HG03565 (cell line): ENCODE data around the gene TECPR1.

Source experiments
- ATAC-seq: cut with Tn5 transposase; IDR thresholded peaks from one replicate; pipeline ENCODE4 v1.9.1; 2021; ENCODE audit warnings: mild to moderate bottlenecking, moderate library complexity; ENCODE audit not compliant: unreplicated experiment

Gene TECPR1

DNA sequence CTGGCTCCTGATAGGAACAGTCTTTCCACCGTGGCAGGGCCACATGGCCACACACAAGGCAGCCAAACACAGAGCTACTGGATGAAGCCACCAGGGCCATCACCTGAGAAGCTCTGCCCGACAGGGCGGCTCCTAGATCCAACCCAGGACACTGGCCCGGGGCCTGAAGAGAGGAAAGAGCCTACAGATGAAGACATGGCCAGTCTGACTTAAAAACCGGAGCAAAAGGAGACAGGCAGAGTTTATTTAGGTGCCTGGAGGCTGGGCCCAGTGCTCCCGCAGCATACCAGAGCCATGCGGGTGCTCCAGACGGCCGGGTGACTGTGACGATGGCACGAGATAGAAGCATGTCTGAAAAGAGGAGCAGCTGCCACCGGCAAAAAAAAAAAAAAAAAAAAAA, 3.9 kb downstream of the TECPR1 start:
- no peak for ATAC-seq

DNA sequence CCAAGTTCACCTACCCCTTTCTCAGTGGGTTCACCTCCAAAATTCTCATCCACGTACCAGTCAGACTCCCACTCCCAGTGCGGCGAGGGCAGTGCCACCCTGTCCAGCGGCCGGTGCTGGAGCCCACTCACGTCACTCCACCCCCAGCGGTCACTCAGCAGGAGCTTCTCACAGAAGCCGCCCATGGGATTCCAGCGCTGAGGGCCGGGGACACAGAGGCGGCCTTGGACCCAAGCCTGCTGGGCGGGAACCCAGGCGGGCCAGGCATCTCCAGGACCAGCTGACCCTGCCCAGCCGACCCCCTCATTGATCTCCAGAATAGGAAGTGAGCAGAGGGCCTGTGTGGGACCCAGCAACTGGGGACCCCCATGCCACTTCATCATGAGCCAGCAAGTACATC, 7.2 kb downstream of the TECPR1 start:
- ATAC-seq: no peak

DNA sequence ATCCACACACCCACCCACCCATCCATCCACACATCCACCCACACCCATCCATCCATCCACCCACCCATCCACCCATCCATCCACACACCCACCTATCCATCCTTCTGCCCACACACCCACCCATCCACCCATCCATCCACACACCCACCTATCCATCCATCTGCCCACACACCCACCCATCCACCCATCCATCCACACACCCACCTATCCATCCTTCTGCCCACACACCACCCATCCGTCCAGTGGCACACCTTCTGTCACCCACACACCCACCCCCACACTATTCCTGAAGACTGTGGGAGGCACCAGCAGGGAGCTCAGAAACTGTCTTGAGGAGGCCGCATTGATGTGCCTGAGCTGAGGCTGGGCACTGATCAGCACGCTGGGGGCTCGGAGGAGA, 9.1 kb downstream of the TECPR1 start:
- no peak for ATAC-seq

DNA sequence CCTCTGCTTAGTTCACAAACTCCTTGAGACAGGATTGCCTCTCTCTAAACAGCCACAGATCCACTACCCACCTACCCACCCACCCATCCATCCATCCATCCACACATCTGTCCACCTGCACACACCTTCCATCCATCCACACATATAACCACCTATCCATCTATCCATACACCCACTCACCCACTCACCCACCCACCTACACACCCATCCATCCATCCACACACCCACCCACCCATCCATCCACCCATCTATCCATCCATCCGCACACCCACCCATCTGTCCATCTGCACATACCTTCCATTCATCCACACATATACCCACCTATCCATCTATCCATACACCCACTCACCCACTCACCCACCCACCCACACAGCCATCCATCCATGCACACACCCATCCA, 9.7 kb downstream of the TECPR1 start:
- ATAC-seq: no peak

DNA sequence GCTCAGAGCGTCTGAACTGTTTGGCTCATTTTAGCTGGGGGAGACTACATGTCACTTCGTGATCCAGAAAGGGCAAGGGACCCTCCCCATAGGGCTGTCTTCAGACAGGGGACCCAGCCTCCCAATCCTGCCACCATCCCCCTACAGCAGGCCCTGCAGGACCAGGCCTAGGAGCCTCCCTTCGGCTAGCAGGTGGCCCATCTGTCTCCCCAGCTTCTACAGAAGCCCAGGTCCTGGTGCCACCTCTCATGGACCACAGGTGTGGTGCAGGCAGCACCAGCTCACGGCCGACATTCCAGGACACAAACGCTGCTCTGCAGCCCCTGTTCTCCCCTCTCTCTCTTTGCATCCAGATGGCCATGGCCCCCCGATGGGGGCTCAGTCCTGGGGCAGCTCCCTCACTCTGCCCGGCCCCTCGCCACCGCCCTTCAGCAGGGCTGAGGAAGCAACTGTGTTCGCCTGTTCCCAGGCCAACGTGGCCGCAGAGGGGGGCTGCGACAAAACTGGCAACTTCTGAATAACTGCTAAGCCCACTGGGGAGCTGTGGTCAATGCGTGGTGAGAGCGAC, 10.3 kb downstream of the TECPR1 start:
- ATAC-seq: no peak

DNA sequence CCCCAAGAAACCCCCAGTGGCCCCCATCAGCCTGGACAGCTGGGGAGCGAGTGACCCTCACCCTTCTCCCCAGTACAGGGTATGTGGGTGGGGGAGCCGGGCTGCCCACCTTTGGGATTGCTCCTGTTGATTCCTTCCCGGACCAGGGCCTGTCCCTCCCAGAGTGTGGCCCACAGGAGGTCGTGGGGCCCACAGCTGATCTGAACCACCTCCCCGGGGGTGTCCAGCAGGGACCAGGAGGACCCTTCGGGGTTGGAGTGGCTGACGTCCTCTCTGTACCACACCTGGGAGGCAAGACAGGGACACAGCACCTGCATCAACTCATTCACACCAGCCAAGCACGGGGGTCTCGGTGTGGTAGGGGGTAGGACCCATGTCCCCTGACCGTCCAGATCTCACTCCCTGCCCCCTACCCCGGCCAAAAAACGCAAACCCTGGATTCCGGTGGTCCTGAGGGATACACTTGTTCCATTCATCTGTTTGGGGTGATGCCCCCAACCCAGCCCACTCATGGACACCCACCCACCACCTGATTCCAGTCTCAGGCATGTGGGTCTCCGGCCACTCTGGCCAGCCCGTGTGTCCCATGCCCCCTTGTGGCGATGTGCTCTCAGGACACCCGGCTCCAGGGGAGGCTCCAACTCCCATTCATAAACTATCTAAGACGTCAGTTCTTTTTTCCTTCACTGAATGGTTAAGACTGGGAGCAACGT, 10.9 kb downstream of the TECPR1 start:
- ATAC-seq: no peak

DNA sequence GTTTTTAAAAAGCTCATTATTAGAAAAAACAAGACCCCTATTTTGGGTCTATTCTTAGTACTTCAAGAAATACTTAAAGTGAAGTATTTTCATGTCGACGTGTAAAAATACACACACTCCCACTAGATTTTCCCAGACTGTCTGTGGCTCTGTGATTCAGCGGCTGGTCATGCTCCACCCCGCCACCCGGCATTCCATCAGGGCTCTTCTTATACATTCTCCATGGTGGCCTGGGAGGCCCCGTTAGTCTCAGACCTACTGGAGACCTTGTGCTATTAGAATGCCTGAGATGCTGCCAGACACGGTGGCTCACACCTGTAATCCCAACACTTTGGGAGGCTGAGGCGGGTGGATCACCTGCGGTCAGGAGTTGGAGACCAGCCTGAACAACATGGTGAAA, 13.1 kb downstream of the TECPR1 start:
- no peak for ATAC-seq

DNA sequence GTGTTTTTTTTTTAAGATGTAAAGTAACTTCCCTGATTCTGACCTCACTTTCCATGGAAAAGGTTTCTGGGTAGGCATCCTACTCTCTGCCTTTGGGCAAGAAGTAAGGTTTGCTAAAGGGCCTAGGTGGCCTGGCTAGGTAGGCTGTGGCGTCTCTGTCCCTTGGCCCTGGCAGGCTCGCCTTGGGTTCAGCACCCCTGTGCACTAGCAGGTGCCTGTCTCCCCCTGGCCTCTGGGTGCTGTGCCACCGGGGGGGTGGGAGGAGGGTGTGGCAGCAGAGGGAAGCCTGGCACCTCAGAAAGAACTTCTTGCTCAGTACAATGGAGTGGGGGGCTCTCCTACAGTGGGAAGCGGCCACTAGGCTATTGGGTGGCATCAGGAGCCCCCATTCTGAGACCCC, 14.0 kb downstream of the TECPR1 start:
- ATAC-seq: no peak

DNA sequence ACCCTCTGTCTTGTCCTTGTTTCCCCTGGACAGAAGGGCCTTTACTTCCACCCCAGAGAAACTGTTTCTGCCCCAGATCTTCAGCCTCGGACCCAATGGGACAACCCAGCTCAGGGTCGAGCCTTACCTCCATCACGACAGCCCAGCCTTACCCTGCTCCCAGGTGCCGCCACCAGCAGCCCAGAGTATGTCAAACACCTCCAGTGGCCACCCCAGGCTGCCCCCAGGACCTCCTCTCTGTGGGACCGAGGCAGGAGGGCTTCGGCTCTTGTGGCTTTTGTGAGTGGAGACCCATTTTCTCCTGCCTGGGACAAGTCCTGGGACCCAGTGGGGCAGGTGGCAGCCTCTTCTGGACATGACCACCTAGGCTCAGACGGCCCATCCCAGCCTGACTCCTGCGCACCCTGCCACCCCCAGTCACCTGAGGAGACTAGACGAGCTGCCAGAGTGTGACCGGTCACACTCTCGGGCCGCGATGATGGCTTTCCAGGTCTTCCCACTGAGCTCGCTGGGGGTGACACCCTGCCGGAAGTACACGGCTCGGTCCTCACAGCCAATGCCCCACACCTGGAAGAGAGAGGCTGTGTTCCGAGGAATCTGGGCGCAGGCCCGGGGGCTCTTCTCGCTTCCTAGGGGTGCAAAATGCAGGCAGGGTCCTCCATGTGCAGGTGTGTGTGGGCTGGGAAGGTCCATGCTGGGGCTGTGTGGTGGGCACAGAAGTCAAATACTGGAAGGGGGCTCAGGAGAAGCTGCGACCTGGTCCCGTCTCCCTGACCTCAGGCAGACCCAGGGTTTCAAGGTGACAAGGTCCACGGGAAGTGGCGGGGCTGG, 15.5 kb downstream of the TECPR1 start:
- ATAC-seq: no peak

DNA sequence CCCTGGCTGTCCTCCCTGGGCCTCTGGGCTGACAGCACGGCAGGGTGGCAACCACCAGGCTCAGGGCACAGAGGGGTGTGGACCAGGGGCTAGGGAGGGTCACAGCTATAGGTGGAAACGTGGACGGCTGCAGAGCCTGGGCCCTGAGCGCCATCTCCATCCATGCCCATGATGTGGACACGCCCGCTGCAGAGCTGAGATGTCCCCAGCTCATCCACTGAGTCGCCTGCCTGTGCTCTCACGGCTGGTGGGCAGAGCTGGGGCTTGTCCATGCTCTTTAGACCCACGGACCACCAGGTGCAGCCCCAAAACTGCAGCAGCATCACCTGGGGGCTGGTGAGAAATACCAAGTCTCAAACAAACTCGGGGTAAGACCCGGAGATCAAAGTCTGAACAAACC, 16.1 kb downstream of the TECPR1 start:
- ATAC-seq: no peak

DNA sequence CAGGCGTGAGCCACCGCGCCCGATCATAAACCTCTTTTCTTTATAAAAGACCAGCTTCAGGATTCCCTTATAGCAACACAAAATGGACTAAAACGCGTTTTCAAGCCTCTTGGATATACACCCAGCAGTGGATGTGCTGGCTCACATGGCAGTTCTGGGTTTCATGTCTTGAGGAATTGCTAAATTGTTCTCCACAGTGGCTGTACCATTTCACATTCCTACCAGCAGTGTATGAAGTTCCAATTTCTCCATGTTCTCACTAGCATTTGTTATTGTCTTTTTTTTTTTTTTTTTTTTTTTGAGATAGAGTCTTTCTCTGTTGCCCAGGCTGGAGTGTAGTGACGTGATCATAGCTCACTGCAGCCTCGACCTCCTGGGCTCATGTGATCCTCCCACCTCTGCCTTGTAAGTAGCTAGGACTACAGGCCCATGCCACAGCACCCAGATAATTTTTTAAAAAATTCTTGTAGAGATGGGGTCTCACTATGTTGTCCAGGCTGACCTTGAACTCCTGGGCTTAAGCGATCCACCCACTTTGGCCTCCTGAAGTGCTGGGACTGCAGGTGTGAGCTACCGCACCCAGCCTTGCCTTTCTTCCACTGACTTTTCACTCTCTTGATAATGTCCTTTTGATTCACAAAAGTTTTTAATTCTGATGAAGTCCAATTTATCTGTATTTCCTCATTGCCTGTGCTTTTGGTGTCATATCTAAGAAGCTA, 17.4 kb downstream of the TECPR1 start:
- no peak for ATAC-seq

DNA sequence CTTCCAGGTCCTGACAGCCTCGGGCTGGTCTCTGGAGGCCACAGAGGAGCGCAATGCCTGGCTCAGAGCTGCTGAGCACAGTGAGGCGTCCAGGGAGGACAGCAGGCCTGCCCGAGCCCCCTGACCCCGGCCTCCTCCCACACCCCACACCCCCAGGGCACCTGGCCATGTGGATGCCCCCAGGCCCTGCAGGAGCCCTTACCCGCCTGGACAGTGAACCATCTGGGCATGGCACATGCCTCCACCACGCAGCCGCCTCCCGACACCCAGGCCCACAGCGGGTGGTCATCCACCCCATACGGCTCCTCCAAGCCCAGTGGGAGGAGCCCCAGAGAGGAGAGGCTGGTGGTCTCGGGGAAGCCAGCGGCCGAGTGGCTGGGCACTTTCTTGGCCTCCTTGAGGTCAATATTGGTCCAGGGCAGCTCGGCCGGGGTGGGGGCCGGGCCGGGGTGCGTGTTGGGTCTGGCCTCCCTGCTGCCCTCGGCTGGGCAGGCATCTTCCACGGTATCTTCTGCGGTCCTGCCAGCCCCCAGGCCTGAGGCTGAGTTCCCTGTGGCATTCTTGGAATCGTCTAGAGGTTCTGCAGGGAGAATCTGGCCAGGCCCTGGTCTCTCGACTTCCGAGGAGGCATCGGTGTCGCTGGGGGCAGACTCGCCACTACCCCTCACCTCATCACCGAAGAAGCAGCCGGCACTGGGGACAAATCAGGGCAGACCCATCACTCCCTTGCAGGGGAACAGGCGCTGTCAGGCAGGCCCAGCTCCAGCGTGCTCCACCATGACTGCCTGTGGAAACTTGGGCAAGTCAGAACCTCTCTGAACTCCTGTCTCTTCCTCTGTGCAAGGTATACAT, 18.6 kb downstream of the TECPR1 start:
- ATAC-seq: no peak

DNA sequence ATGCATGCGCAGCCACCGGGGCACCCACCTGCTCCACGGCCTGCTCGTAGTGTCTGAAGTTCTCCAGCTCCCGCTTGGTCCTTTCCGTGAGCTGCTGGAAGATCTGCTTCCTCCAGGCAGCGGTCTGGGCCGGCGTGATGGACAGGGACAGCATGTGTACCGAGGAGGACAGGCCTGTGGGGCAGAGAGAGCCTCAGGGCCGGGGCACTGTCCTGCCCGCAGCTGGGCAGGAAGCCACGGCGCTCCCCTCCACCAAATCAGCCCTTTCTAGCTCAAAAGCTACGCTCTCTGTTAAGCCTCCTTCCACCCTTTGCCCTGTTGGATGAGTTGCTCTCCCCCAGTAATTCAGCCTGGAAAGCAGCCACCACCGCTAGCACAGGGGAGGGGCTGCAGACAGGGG, 19.2 kb downstream of the TECPR1 start:
- no peak for ATAC-seq

DNA sequence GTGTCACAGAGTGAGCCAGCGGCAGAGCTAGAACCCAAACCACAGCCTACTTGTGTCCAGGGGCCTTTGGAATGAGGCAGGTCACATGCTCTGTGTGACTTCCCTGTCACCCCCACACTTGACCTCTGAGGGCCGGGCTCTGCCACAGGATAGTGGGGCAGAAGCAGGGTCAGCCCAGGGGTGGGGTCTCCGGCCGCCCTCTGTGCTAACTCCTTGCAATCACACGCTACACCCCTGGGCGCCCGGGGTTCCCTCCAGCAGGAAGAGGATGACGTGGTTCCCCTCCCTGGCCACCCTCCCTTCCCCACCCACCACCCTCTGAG, 19.8 kb downstream of the TECPR1 start:
- no peak for ATAC-seq

DNA sequence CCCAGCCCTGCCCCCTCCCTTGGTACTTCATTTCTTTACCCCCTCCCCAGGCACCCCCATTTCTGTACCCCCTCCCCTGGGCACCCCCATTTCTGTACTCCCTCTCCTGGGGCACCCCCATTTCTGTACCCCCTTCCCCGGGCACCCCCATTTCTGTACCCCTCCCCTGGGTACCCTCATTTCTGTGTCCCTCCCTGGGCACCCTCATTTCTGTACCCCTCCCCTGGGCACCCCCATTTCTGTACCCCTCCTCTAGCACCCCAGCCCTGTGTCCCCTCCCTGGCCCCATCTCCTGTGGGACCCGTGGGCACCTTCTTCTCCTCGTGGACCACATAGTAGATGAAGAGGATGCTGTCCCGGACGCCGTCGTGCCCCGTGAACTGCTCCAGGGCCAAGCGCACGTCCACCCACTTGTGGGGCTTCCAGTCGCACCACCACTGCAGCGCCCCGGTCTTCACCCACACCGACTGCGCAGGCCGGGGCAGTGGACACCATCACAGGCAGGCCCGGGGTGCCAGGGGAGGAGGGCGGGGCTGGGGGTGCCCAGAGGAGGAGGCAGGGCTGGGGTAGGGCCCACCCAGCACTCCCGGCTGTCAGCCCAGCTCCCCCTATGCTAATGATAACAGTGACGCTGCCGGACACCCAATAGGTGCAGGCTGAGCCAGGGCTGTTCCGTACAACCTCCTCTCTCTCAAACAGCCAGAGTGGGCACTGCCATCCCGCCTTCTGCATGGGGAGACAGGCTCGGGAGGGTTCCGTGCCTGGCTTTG, 20.4 kb downstream of the TECPR1 start:
- no peak for ATAC-seq

DNA sequence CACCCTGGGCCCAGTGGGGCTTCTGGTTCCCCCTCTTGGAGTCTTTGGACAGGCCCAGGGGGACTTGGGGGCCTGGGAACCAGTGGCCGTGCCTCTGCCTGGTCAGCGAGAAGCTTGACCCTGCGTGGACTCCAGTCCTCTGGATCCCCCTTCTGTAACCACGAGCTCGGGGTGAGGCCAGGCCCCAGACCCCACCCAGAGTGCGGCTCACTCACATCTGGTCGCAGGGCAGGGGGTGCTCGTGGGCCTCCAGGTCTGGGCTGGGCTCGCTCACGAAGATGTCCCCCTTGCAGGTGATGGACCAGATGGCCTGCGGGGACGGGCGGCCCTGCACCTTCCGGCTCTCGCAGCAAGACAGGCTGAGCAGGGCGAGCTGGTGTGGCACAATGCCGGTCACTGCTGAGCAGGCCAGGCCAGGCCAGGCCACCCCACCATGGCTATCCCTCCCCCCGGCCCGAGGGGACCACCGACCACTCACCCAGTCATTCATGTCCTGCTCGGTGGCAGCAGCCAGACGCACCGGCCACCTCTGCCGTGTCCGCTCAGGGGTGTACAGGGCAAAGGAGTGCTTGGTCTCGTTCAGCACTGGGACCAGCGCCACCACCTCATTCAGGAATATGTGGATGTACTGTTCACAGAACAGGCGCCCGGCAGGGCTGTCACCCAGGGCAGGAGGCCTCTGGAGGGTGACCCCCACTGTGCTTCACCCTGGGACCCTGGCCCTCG, 21.1 kb downstream of the TECPR1 start:
- ATAC-seq: no peak

DNA sequence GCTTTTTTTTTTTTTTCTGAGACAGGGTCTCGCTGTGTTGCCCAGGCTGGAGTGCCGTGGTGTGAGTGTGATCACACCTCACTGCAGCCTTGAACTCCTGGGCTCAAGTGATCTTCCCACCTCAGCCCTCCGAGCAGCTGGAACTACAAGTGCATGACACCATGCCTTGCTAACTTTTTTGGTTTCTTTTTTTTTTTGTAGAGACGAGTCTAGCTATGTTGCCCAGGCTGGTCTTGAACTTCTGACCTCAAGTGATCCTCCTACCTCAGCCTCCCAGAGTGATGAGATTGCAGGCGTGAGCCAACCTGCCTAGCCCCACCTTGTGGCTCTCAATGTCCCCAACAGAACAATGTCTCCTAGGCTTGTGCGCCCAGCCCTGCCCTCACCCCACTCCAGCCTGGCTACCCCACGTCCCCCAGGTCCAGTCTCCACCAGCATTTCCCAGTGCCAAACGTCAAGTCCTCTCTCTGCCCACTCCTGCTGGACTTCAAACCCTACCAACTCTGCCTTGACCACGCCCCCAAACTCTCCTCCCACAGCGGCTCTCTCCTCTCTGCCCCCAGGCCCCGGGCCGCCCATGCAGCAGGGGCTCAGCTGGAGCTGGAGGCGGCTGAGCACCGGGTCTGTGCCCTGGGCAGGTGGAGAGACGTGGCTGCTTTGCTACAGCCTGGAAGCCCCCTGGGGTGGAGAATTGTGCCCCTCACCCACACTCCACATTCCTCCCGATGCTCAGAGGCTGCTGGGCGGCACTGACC, 21.9 kb downstream of the TECPR1 start:
- ATAC-seq: no peak

DNA sequence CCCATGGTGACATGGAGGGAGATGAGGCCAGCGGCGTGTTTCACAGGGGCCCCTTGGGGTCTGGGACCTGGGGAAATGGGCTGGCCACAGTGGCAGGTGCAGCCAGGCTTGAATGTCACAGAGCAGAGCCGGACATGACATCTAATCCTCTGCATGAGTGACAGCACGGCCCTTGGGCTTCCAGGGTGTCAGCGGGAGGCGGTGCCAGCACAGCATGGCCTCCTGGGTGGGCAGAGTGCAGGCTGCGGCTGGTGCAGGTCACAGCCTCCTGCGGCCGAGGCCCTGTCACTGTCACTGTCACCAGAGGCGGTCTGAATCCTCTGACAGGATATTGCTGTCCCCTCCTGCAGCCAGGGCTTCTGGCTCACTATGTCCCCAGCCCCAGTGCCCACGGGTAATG, 22.6 kb downstream of the TECPR1 start:
- no peak for ATAC-seq

DNA sequence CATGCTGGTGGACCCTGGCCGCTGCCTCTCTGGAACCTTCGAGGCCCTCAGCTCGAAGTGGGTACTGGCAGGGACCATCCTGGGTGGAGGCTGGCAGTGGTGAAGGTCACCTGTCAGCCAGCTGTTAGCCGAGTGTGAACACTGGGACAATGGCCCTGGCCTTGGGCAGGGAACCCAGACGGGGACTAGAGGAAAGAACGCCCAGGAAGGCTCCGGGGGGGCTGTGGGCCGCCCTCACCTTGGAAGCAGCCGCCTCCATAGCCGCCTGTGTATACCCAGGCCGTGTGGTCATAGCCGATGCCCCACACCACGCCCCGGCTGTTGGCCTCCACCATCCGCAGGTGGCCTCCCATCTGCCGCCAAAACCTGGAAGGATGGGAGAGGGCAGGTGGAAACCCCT, 23.2 kb downstream of the TECPR1 start:
- no peak for ATAC-seq
